ENCODE measurements around the gene TAS1R1. TPM values are rescaled to one million over a fixed set of nuclear protein-coding genes. Genes with fewer than 3 reads are reported as not detected.

The TAS1R1 gene
- total and polyA plus RNA-seq, 9 of the 15 experiments (the other 6 are each of a cell fraction or from before 2014, with no cell fraction given), result 0.06 TPM; not detected in 8

DNA sequence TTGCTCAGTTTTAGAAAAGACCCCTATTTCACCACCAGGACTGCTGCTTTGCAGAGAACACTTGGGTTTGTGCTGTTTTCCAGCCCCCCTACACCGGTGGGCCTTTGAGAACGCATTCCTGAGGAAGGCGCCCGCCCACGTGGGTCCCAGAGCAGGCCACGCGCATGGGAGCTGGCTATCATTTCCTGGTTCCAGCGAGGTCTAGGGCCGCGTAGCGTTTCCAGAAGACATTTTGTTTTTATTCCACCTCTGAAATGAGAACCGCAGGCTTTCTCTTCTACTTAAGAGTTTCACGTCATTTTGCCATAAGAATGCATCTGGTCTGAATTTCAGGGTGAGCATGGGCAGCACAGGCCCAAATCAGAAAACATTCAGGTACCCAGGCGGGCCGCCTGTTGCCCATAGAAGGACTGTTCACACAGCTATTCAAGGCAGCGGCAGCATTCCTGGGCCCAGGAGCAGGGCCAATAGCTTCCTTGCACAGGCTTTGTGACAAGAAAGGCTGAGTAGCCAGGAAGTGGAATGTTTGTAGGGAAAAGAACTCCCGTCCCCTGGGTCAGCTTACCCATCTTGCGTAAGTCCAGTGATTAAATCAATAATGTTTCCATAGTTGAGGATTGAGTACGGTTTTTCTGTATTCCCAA, 48.9 kb downstream of the TAS1R1 start (continued):
- TF ChIP-seq, protein P1, sequence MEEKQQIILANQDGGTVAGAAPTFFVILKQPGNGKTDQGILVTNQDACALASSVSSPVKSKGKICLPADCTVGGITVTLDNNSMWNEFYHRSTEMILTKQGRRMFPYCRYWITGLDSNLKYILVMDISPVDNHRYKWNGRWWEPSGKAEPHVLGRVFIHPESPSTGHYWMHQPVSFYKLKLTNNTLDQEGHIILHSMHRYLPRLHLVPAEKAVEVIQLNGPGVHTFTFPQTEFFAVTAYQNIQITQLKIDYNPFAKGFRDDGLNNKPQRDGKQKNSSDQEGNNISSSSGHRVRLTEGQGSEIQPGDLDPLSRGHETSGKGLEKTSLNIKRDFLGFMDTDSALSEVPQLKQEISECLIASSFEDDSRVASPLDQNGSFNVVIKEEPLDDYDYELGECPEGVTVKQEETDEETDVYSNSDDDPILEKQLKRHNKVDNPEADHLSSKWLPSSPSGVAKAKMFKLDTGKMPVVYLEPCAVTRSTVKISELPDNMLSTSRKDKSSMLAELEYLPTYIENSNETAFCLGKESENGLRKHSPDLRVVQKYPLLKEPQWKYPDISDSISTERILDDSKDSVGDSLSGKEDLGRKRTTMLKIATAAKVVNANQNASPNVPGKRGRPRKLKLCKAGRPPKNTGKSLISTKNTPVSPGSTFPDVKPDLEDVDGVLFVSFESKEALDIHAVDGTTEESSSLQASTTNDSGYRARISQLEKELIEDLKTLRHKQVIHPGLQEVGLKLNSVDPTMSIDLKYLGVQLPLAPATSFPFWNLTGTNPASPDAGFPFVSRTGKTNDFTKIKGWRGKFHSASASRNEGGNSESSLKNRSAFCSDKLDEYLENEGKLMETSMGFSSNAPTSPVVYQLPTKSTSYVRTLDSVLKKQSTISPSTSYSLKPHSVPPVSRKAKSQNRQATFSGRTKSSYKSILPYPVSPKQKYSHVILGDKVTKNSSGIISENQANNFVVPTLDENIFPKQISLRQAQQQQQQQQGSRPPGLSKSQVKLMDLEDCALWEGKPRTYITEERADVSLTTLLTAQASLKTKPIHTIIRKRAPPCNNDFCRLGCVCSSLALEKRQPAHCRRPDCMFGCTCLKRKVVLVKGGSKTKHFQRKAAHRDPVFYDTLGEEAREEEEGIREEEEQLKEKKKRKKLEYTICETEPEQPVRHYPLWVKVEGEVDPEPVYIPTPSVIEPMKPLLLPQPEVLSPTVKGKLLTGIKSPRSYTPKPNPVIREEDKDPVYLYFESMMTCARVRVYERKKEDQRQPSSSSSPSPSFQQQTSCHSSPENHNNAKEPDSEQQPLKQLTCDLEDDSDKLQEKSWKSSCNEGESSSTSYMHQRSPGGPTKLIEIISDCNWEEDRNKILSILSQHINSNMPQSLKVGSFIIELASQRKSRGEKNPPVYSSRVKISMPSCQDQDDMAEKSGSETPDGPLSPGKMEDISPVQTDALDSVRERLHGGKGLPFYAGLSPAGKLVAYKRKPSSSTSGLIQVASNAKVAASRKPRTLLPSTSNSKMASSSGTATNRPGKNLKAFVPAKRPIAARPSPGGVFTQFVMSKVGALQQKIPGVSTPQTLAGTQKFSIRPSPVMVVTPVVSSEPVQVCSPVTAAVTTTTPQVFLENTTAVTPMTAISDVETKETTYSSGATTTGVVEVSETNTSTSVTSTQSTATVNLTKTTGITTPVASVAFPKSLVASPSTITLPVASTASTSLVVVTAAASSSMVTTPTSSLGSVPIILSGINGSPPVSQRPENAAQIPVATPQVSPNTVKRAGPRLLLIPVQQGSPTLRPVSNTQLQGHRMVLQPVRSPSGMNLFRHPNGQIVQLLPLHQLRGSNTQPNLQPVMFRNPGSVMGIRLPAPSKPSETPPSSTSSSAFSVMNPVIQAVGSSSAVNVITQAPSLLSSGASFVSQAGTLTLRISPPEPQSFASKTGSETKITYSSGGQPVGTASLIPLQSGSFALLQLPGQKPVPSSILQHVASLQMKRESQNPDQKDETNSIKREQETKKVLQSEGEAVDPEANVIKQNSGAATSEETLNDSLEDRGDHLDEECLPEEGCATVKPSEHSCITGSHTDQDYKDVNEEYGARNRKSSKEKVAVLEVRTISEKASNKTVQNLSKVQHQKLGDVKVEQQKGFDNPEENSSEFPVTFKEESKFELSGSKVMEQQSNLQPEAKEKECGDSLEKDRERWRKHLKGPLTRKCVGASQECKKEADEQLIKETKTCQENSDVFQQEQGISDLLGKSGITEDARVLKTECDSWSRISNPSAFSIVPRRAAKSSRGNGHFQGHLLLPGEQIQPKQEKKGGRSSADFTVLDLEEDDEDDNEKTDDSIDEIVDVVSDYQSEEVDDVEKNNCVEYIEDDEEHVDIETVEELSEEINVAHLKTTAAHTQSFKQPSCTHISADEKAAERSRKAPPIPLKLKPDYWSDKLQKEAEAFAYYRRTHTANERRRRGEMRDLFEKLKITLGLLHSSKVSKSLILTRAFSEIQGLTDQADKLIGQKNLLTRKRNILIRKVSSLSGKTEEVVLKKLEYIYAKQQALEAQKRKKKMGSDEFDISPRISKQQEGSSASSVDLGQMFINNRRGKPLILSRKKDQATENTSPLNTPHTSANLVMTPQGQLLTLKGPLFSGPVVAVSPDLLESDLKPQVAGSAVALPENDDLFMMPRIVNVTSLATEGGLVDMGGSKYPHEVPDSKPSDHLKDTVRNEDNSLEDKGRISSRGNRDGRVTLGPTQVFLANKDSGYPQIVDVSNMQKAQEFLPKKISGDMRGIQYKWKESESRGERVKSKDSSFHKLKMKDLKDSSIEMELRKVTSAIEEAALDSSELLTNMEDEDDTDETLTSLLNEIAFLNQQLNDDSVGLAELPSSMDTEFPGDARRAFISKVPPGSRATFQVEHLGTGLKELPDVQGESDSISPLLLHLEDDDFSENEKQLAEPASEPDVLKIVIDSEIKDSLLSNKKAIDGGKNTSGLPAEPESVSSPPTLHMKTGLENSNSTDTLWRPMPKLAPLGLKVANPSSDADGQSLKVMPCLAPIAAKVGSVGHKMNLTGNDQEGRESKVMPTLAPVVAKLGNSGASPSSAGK (IDR thresholded peaks at IDR 0.05), result peak; percentile 98
- no peak for TF ChIP-seq SNRNP70 (optimal IDR thresholded peaks at IDR 0.05; ENCODE audit: low read depth, low read length)
- TF ChIP-seq, protein P2, sequence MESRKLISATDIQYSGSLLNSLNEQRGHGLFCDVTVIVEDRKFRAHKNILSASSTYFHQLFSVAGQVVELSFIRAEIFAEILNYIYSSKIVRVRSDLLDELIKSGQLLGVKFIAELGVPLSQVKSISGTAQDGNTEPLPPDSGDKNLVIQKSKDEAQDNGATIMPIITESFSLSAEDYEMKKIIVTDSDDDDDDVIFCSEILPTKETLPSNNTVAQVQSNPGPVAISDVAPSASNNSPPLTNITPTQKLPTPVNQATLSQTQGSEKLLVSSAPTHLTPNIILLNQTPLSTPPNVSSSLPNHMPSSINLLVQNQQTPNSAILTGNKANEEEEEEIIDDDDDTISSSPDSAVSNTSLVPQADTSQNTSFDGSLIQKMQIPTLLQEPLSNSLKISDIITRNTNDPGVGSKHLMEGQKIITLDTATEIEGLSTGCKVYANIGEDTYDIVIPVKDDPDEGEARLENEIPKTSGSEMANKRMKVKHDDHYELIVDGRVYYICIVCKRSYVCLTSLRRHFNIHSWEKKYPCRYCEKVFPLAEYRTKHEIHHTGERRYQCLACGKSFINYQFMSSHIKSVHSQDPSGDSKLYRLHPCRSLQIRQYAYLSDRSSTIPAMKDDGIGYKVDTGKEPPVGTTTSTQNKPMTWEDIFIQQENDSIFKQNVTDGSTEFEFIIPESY (CRISPR knock-in tag; IDR thresholded peaks at IDR 0.05), result no peak
- no peak for TF ChIP-seq HDGF (IDR thresholded peaks at IDR 0.05)
- TF ChIP-seq, protein P3, sequence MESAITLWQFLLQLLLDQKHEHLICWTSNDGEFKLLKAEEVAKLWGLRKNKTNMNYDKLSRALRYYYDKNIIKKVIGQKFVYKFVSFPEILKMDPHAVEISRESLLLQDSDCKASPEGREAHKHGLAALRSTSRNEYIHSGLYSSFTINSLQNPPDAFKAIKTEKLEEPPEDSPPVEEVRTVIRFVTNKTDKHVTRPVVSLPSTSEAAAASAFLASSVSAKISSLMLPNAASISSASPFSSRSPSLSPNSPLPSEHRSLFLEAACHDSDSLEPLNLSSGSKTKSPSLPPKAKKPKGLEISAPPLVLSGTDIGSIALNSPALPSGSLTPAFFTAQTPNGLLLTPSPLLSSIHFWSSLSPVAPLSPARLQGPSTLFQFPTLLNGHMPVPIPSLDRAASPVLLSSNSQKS (CRISPR knock-in tag; IDR thresholded peaks at IDR 0.05), result no peak
- TF ChIP-seq MAFG (tag; conservative IDR thresholded peaks at IDR 0.05), result no peak
- TF ChIP-seq, protein P4, sequence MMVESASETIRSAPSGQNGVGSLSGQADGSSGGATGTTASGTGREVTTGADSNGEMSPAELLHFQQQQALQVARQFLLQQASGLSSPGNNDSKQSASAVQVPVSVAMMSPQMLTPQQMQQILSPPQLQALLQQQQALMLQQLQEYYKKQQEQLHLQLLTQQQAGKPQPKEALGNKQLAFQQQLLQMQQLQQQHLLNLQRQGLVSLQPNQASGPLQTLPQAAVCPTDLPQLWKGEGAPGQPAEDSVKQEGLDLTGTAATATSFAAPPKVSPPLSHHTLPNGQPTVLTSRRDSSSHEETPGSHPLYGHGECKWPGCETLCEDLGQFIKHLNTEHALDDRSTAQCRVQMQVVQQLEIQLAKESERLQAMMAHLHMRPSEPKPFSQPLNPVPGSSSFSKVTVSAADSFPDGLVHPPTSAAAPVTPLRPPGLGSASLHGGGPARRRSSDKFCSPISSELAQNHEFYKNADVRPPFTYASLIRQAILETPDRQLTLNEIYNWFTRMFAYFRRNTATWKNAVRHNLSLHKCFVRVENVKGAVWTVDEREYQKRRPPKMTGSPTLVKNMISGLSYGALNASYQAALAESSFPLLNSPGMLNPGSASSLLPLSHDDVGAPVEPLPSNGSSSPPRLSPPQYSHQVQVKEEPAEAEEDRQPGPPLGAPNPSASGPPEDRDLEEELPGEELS (CRISPR knock-in tag; IDR thresholded peaks at IDR 0.05; ENCODE audit: borderline replicate concordance), result no peak
- TF ChIP-seq ILF3 (IDR thresholded peaks at IDR 0.05; ENCODE audit: borderline replicate concordance), result no peak
- peak; percentile 90; the same call in 1 of the 2 replicates for TF ChIP-seq NR4A1 (CRISPR knock-in tag; IDR thresholded peaks at IDR 0.05)
- peak; percentile 90 for TF ChIP-seq NR4A1 (tag; IDR thresholded peaks at IDR 0.05)
